Ishikawa (cell line): ENCODE results near the gene RTN1.

Source experiments
- CEBPB ChIP-seq: IDR thresholded peaks from 2 replicates; pipeline ENCODE4 v1.6.1; 2012
- EP300 ChIP-seq: IDR thresholded peaks from 2 replicates; pipeline ENCODE4 v1.6.1; 2012; ENCODE audit warnings: borderline replicate concordance
- NFIC ChIP-seq: IDR thresholded peaks from 2 replicates; pipeline ENCODE4 v1.6.1; 2012
- RAD21 ChIP-seq: IDR thresholded peaks from 2 replicates; pipeline ENCODE4 v1.6.1; 2012; ENCODE audit warnings: low read depth
- TAF1 ChIP-seq: IDR thresholded peaks from 2 replicates; pipeline ENCODE4 v1.6.1; 2012; ENCODE audit warnings: low read depth, mild to moderate bottlenecking
- TCF12 ChIP-seq: IDR thresholded peaks from 2 replicates; pipeline ENCODE4 v1.6.1; 2012; ENCODE audit warnings: low read depth

DNA sequence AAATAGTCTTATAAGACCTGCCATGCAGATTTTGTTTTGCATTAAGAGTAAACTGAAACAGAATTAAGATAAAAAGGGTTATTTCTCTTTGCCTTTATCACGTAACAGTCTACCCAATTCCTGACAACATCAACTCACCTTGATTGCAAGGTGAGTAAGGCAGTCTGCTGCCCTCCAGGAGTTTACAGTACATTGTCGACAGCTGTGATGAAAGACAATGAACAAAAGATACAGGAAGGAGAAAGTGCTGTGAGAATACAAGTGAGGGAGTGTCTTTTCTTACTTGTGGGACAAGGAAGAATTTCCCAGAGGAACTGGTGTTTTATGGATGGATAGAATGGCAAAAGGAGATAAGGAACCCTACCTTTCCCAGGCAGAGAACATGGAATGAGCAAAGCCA, 101.0 kb downstream of the RTN1 start:
- TF ChIP-seq RAD21 (no peak), TCF12 (no peak), TAF1 (no peak), EP300 (no peak), NFIC (no peak), CEBPB (no peak)
